NCI-H2107 treated with DMSO at 0.1 percent for 48 hours (cell line): ENCODE measurements around the gene ISM2.

ENCODE experiments used
- DNase-seq: peaks from one replicate; lab custom pipeline; 2025; ENCODE audit not compliant: unreplicated experiment; lab: John Stamatoyannopoulos, UW

Gene ISM2

GRCh38 chr14:77508249-77508648, 9.6 kb upstream of the ISM2 start:
- DNase-seq, result no peak

- no peak for DNase-seq
These were observed 9.1 kb upstream of the ISM2 start for GRCh38 chr14:77507762-77508161.

GRCh38 chr14:77505031-77505430, 6.4 kb upstream of the ISM2 start:
- DNase-seq, result no peak

GRCh38 chr14:77503138-77503537, 4.5 kb upstream of the ISM2 start:
- DNase-seq, result no peak

GRCh38 chr14:77502109-77502782, 3.6 kb upstream of the ISM2 start:
- DNase-seq, result no peak

GRCh38 chr14:77498984-77499527, 440 bp upstream of the ISM2 start:
- DNase-seq, result peak; percentile 10

GRCh38 chr14:77495334-77495733, 3.3 kb downstream of the ISM2 start:
- DNase-seq, result no peak

- no peak for DNase-seq
These were observed 7.6 kb downstream of the ISM2 start for GRCh38 chr14:77491056-77491455.

- no peak for DNase-seq
These were observed 8.1 kb downstream of the ISM2 start for GRCh38 chr14:77490347-77490986.

GRCh38 chr14:77489041-77489440, 9.6 kb downstream of the ISM2 start:
- no peak for DNase-seq

GRCh38 chr14:77488558-77488957, 10.1 kb downstream of the ISM2 start:
- no peak for DNase-seq

GRCh38 chr14:77485901-77486678, 12.5 kb downstream of the ISM2 start:
- no peak for DNase-seq

GRCh38 chr14:77485256-77485655, 13.4 kb downstream of the ISM2 start:
- no peak for DNase-seq

GRCh38 chr14:77482422-77482821, 16.2 kb downstream of the ISM2 start:
- no peak for DNase-seq

- DNase-seq, result no peak
These were observed 19.8 kb downstream of the ISM2 start for GRCh38 chr14:77478796-77479195.

GRCh38 chr14:77478029-77478428, 20.6 kb downstream of the ISM2 start:
- DNase-seq, result no peak

GRCh38 chr14:77475432-77476115, 23.0 kb downstream of the ISM2 start:
- no peak for DNase-seq

GRCh38 chr14:77474479-77475177, 24.0 kb downstream of the ISM2 start:
- no peak for DNase-seq

GRCh38 chr14:77473921-77474320, 24.7 kb downstream of the ISM2 start:
- no peak for DNase-seq

GRCh38 chr14:77470224-77470870, 28.3 kb downstream of the ISM2 start:
- DNase-seq, result peak; percentile 86
